ENCODE data around the gene CFAP46. TPM values are rescaled to one million over a fixed set of nuclear protein-coding genes. Genes with fewer than 3 reads are reported as not detected.
"Not testable (repeated sequence)": the region's sequence is repeated elsewhere in the genome, so short reads cannot be mapped to it uniquely, and the experiment has no call there.

Gene CFAP46
- total and polyA plus RNA-seq, 4 donors, result 0.33 to 0.59 (median 0.42) TPM

DNA sequence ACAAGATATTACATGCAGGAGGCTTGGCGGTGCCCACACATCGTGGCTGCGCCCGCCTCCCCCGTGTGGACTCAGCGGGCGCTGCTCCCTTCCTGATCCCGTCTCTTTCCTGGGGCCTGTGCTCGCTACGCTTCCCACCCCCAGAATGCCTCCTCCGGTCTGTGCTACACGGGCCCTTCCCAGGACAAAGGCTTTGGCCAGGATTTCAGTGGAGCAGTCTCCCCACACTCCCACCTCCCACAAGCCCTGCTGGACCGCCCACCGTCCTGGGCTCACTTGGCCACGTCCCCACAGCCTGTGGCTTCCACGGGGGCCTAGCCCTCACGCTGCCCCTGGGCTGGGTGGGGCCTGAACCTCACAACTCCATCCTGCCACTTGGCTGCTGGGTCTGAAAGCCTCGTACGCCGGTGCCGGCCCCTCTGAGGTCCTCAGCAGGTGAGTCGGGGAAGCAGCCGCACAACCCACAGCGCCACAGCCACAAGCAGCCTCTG is 17.3 kb downstream of the CFAP46 start:
- H3K4me3 ChIP-seq (ENCODE audit: low read depth in 1 of 3, low read length in 3 of 3), result no peak overlapping the region
- no peaks in the 10 kb centered on the region for H3K9me3 ChIP-seq (ENCODE audit: control insufficient read depth in 4 of 4, low read length in 3 of 4)
- TF ChIP-seq RXRA (IDR thresholded peaks at IDR 0.05), result no peak
- TF ChIP-seq SP1 (IDR thresholded peaks at IDR 0.05), result no peak
- no peak for TF ChIP-seq HNF4G (IDR thresholded peaks at IDR 0.05)
- no peak for TF ChIP-seq JUND (IDR thresholded peaks at IDR 0.05)
- no peak for TF ChIP-seq ATF3 (IDR thresholded peaks at IDR 0.05)
- H3K4me1 ChIP-seq (ENCODE audit: control insufficient read depth in 4 of 4, insufficient read depth in 4 of 4, low read length in 3 of 4), result peaks cover 0 to 3% (median 0%) of the 10 kb centered on the region in 4 donors
- no peaks in the 10 kb centered on the region for H3K27me3 ChIP-seq (ENCODE audit: control insufficient read depth in 4 of 4, insufficient read depth in 4 of 4, low read length in 3 of 4)
- H3K27ac ChIP-seq (ENCODE audit: low read depth in 1 of 2, low read length in 2 of 2), result no peak overlapping the region
- WGBS, result 93% methylated on average over 24 of the region's 24 CpGs
- H3K36me3 ChIP-seq (ENCODE audit: control insufficient read depth in 4 of 4, insufficient read depth in 3 of 4, low read depth in 1 of 4, low read length in 3 of 4), result no peaks in the 10 kb centered on the region
- H3K9ac ChIP-seq (ENCODE audit: low read depth in 1 of 2, low read length in 2 of 2), result no peak overlapping the region
- DNase-seq (ENCODE audit: low spot score), result no peak

DNA sequence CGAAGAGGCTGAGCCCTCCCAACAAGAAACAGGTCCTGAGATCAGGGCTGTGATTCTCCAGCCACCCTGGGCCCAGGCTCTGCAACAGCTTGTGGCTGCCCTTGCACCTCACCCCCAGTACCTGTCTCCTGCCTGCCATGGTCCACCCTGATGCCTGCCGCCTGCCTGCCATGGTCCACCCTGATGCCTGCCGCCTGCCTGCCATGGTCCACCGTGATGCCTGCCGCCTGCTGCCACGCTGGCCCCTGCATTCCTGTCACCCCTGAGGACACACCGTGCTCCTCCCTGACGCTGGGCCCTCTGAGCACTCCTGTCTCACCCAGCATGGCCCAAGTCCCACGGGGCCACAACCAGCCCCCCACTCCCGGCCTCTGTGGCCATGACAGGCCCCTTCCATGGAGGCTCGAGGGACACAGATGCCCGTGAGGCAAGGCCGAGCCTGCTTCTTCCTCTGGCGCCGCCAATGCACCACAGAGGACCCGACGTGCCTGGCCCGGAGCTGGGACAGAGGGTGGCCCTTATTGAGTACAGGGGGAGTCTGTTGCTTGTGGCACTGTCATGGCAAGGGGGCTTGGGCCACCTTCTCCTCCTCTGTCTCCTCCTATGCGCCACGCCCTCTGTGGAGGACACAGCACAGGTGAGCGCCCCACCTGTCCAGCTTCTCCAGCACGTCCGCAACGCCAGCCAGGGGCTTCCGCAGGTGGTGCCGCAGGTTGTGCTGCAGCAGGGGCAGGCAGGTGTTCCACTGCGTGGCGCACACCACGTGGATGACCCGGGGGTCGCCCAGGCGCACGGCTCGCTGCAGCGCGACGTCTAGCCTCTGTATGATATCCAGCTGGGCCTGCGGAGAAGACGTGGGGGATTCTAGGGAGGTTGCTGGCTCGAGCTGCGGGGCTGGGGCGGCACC is 18.1 kb downstream of the CFAP46 start:
- no peak for DNase-seq (ENCODE audit: low spot score)

DNA sequence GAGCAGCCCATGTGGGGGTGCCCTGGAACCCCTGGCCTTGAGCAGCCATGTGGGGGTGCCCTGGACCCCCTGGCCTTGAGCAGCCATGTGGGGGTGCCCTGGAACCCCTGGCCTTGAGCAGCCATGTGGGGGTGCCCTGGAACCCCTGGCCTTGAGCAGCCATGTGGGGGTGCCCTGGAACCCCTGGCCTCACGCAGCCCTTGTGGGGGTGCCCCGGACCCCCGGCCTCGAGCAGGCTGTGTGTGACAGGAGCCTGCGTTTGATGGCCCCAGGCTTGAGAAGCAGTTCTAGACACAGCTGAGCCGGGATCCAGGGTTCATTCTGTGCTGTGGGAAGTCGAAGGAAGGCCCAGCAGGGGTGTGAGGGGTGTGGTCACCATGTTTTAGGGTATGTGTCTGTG is 19.0 kb downstream of the CFAP46 start:
- not testable (repeated sequence) for H3K27me3 ChIP-seq (ENCODE audit: control insufficient read depth in 4 of 4, insufficient read depth in 4 of 4, low read length in 3 of 4); H3K4me1 ChIP-seq (ENCODE audit: control insufficient read depth in 4 of 4, insufficient read depth in 4 of 4, low read length in 3 of 4); H3K4me3 ChIP-seq (ENCODE audit: low read depth in 1 of 3, low read length in 3 of 3); H3K36me3 ChIP-seq (ENCODE audit: control insufficient read depth in 4 of 4, insufficient read depth in 3 of 4, low read depth in 1 of 4, low read length in 3 of 4); DNase-seq (ENCODE audit: low spot score); H3K27ac ChIP-seq (ENCODE audit: low read depth in 1 of 2, low read length in 2 of 2); H3K9me3 ChIP-seq (ENCODE audit: control insufficient read depth in 4 of 4, low read length in 3 of 4); H3K9ac ChIP-seq (ENCODE audit: low read depth in 1 of 2, low read length in 2 of 2)
- WGBS, result 80% methylated on average over 7 of the region's 7 CpGs

More for the DNA sequence above, 18.1 kb downstream of the CFAP46 start:
- H3K27ac ChIP-seq (ENCODE audit: low read depth in 1 of 2, low read length in 2 of 2), result no peak overlapping the region
- no peaks in the 10 kb centered on the region for H3K36me3 ChIP-seq (ENCODE audit: control insufficient read depth in 4 of 4, insufficient read depth in 3 of 4, low read depth in 1 of 4, low read length in 3 of 4)
- no peak overlapping the region for H3K9ac ChIP-seq (ENCODE audit: low read depth in 1 of 2, low read length in 2 of 2)
- H3K9me3 ChIP-seq (ENCODE audit: control insufficient read depth in 4 of 4, low read length in 3 of 4), result no peaks in the 10 kb centered on the region
- peaks cover 0 to 3% (median 0%) of the 10 kb centered on the region in 4 donors for H3K4me1 ChIP-seq (ENCODE audit: control insufficient read depth in 4 of 4, insufficient read depth in 4 of 4, low read length in 3 of 4)
- H3K27me3 ChIP-seq (ENCODE audit: control insufficient read depth in 4 of 4, insufficient read depth in 4 of 4, low read length in 3 of 4), result no peaks in the 10 kb centered on the region
- TF ChIP-seq RXRA (IDR thresholded peaks at IDR 0.05), result no peak
- TF ChIP-seq GABPA (IDR thresholded peaks at IDR 0.05 in 1 of 2, conservative IDR thresholded peaks at IDR 0.05 in 1 of 2), result no peak
- no peak for TF ChIP-seq MAX (IDR thresholded peaks at IDR 0.05)
- TF ChIP-seq, protein P1, sequence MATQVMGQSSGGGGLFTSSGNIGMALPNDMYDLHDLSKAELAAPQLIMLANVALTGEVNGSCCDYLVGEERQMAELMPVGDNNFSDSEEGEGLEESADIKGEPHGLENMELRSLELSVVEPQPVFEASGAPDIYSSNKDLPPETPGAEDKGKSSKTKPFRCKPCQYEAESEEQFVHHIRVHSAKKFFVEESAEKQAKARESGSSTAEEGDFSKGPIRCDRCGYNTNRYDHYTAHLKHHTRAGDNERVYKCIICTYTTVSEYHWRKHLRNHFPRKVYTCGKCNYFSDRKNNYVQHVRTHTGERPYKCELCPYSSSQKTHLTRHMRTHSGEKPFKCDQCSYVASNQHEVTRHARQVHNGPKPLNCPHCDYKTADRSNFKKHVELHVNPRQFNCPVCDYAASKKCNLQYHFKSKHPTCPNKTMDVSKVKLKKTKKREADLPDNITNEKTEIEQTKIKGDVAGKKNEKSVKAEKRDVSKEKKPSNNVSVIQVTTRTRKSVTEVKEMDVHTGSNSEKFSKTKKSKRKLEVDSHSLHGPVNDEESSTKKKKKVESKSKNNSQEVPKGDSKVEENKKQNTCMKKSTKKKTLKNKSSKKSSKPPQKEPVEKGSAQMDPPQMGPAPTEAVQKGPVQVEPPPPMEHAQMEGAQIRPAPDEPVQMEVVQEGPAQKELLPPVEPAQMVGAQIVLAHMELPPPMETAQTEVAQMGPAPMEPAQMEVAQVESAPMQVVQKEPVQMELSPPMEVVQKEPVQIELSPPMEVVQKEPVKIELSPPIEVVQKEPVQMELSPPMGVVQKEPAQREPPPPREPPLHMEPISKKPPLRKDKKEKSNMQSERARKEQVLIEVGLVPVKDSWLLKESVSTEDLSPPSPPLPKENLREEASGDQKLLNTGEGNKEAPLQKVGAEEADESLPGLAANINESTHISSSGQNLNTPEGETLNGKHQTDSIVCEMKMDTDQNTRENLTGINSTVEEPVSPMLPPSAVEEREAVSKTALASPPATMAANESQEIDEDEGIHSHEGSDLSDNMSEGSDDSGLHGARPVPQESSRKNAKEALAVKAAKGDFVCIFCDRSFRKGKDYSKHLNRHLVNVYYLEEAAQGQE (IDR thresholded peaks at IDR 0.05), result no peak
- no peak for TF ChIP-seq YY1 (IDR thresholded peaks at IDR 0.05)
- TF ChIP-seq HNF4G (IDR thresholded peaks at IDR 0.05), result no peak
- TF ChIP-seq FOXA1 (IDR thresholded peaks at IDR 0.05), result no peak
- TF ChIP-seq EGR1 (IDR thresholded peaks at IDR 0.05; ENCODE audit: low read depth in 2 of 2), result no peak
- no peak for TF ChIP-seq SP1 (IDR thresholded peaks at IDR 0.05)
- TF ChIP-seq CTCF (IDR thresholded peaks at IDR 0.05; ENCODE audit: low read depth, low read length, missing input control), result no peak
- TF ChIP-seq ATF3 (IDR thresholded peaks at IDR 0.05), result no peak
- TF ChIP-seq NR2F2 (IDR thresholded peaks at IDR 0.05), result no peak
- no peak for TF ChIP-seq JUND (IDR thresholded peaks at IDR 0.05)
- no peak for TF ChIP-seq RAD21 (IDR thresholded peaks at IDR 0.05)
- no peak overlapping the region for H3K4me3 ChIP-seq (ENCODE audit: low read depth in 1 of 3, low read length in 3 of 3)
- 94% methylated on average over 42 of the region's 42 CpGs for WGBS

Measured in liver (tissue), 9 donors.